Measurements from ENCODE around the gene FGFR4. TPM values are rescaled to one million over a fixed set of nuclear protein-coding genes. Genes with fewer than 3 reads are reported as not detected.

FGFR4 gene
- total RNA-seq, 4 donors from 2014 or later, result 1.8 to 12.2 (median 5.4) TPM

GRCh38 chr5:177094224-177095087, 7.7 kb downstream of the FGFR4 start:
- TF ChIP-seq CTCF (IDR thresholded peaks at IDR 0.05) (no peak), EP300 (IDR thresholded peaks at IDR 0.05) (no peak), POLR2AphosphoS5 (IDR thresholded peaks at IDR 0.05) (no peak), POLR2A (IDR thresholded peaks at IDR 0.05) (no peak)
- Histone ChIP-seq H3K36me3 (no peaks in the 10 kb centered on the region), H3K4me1 (peaks cover 3% of the 10 kb centered on the region), H3K27ac (no peak overlapping the region), H3K9me3 (no peaks in the 10 kb centered on the region), H3K27me3 (no peaks in the 10 kb centered on the region), H3K4me3 (no peak overlapping the region)
- WGBS, result 58% methylated on average over 10 of the region's 12 CpGs
- no peak for DNase-seq (ENCODE audit: low spot score in 2 of 2)

- H3K4me3 ChIP-seq, result no peak overlapping the region
- H3K27ac ChIP-seq, result no peak overlapping the region
- no peaks in the 10 kb centered on the region for H3K27me3 ChIP-seq
- no peak for TF ChIP-seq EP300 (IDR thresholded peaks at IDR 0.05)
- TF ChIP-seq CTCF (IDR thresholded peaks at IDR 0.05), result no peak
- no peak for TF ChIP-seq POLR2A (IDR thresholded peaks at IDR 0.05)
- TF ChIP-seq POLR2AphosphoS5 (IDR thresholded peaks at IDR 0.05), result no peak
- no peaks in the 10 kb centered on the region for H3K4me1 ChIP-seq
- WGBS, result 70% methylated on average over 4 of the region's 28 CpGs
- no peaks in the 10 kb centered on the region for H3K9me3 ChIP-seq
- no peaks in the 10 kb centered on the region for H3K36me3 ChIP-seq
- DNase-seq (ENCODE audit: low spot score in 2 of 2), result no peak
These were observed 8.5 kb downstream of the FGFR4 start for GRCh38 chr5:177095088-177095669.

GRCh38 chr5:177096162-177097015, 9.7 kb downstream of the FGFR4 start:
- WGBS, result 85% methylated on average over 17 of the region's 29 CpGs
- TF ChIP-seq CTCF (IDR thresholded peaks at IDR 0.05) (no peak), POLR2A (IDR thresholded peaks at IDR 0.05) (no peak), EP300 (IDR thresholded peaks at IDR 0.05) (no peak), POLR2AphosphoS5 (IDR thresholded peaks at IDR 0.05) (no peak)
- H3K27ac ChIP-seq, result no peak overlapping the region
- H3K27me3 ChIP-seq, result peaks cover 3% of the 10 kb centered on the region
- DNase-seq (ENCODE audit: low spot score in 2 of 2), result no peak
- no peaks in the 10 kb centered on the region for H3K4me1 ChIP-seq
- no peak overlapping the region for H3K4me3 ChIP-seq
- H3K9me3 ChIP-seq, result no peaks in the 10 kb centered on the region
- no peaks in the 10 kb centered on the region for H3K36me3 ChIP-seq

GRCh38 chr5:177097016-177097985, 10.6 kb downstream of the FGFR4 start:
- Histone ChIP-seq H3K4me3 (no peak overlapping the region), H3K4me1 (no peaks in the 10 kb centered on the region), H3K36me3 (no peaks in the 10 kb centered on the region), H3K27ac (no peak overlapping the region), H3K9me3 (no peaks in the 10 kb centered on the region), H3K27me3 (peaks cover 3% of the 10 kb centered on the region)
- WGBS, result 89% methylated on average over 30 of the region's 30 CpGs
- TF ChIP-seq POLR2AphosphoS5 (IDR thresholded peaks at IDR 0.05) (no peak), EP300 (IDR thresholded peaks at IDR 0.05) (no peak), POLR2A (IDR thresholded peaks at IDR 0.05) (no peak), CTCF (IDR thresholded peaks at IDR 0.05) (no peak)
- no peak for DNase-seq (ENCODE audit: low spot score in 2 of 2)

Measured in suprapubic skin (tissue), 4 donors.